IMR-90 (cell line): Measurements from ENCODE around the gene VIT. TPM values are rescaled to one million over a fixed set of nuclear protein-coding genes. Genes with fewer than 3 reads are reported as not detected.
"Not testable (repeated sequence)": the region's sequence is repeated elsewhere in the genome, so short reads cannot be mapped to it uniquely, and the experiment has no call there.

ENCODE experiments used
- ATAC-seq: fragments of 200-7000 bp; cut with Tn5 transposase; 2 replicates; pipeline ENCODE4 v1.9.1; 2020; ENCODE audit warnings: low read depth, mild to moderate bottlenecking, moderate library complexity
- BruUV-seq: library from RNA; stranded (reverse); fragments of 400-500 nt; replicated peaks from 2 replicates; lab custom pipeline; 2021; lab: Mats Ljungman, UMichigan
- CTCF ChIA-PET: fragments of 300-600 bp; formaldehyde crosslinking; extraction: SDS; loops from one replicate; lab custom pipeline; 2021; ENCODE audit warnings: antibody characterized with exemption; lab: Yijun Ruan, JAX
- POLR2A ChIA-PET: fragments of 300-600 bp; sonication (Branson Sonifier 250); formaldehyde crosslinking; loops from one replicate; lab custom pipeline; 2022; ENCODE audit warnings: antibody characterized with exemption; ENCODE audit not compliant: unreplicated experiment; lab: Charles Lee
- DNase-seq: peaks from one replicate; pipeline ENCODE4 v3.0.0; 2013
- H2AFZ ChIP-seq: replicated peaks from 2 replicates; pipeline ENCODE3; 2013; ENCODE audit warnings: low read length, mild to moderate bottlenecking; ENCODE audit not compliant: poor library complexity
- H2AK5ac ChIP-seq: 2 replicates; pipeline ENCODE4 v1.6.1; 2013; ENCODE audit warnings: low read depth, low read length, inconsistent platforms
- H2AK9ac ChIP-seq: replicated peaks from 2 replicates; pipeline ENCODE3; 2013; ENCODE audit warnings: mild to moderate bottlenecking, low read depth, low read length, moderate library complexity; ENCODE audit not compliant: poor library complexity
- H2BK120ac ChIP-seq: 2 replicates; pipeline ENCODE4 v1.6.1; 2013; ENCODE audit warnings: low read depth, low read length, inconsistent platforms
- H2BK15ac ChIP-seq: 3 replicates; pipeline ENCODE4 v1.6.1; 2013; ENCODE audit warnings: low read depth, low read length, inconsistent platforms
- H2BK20ac ChIP-seq: 2 replicates; pipeline ENCODE4 v1.6.1; 2013; ENCODE audit warnings: low read depth, mild to moderate bottlenecking, inconsistent platforms, low read length, moderate library complexity
- H2BK5ac ChIP-seq: 2 replicates; pipeline ENCODE4 v1.6.1; 2013; ENCODE audit warnings: mild to moderate bottlenecking, low read depth, low read length, inconsistent platforms; ENCODE audit not compliant: poor library complexity, severe bottlenecking
- H3K14ac ChIP-seq: replicated peaks from 2 replicates; pipeline ENCODE4 v1.6.1; 2013; ENCODE audit warnings: low read depth, low read length, inconsistent platforms
- H3K18ac ChIP-seq: 2 replicates; pipeline ENCODE4 v1.6.1; 2013; ENCODE audit warnings: low read depth, low read length, control low read depth
- H3K23ac ChIP-seq: 2 replicates; pipeline ENCODE4 v1.6.1; 2013; ENCODE audit warnings: low read depth, low read length, inconsistent platforms
- H3K27ac ChIP-seq: 2 replicates; pipeline ENCODE4 v1.5.1; 2013; ENCODE audit warnings: mild to moderate bottlenecking, control low read depth, low read length; ENCODE audit not compliant: insufficient read depth
- H3K27me3 ChIP-seq: 2 replicates; pipeline ENCODE4 v1.6.1; 2013; ENCODE audit warnings: low read length; ENCODE audit not compliant: control insufficient read depth, insufficient read depth
- H3K36me3 ChIP-seq: 2 replicates; pipeline ENCODE4 v1.6.1; 2013; ENCODE audit warnings: low read length, mixed read lengths; ENCODE audit not compliant: control insufficient read depth, insufficient read depth
- H3K4ac ChIP-seq: 2 replicates; pipeline ENCODE4 v1.6.1; 2013; ENCODE audit warnings: low read depth, low read length, inconsistent platforms
- H3K4me1 ChIP-seq: 2 replicates; pipeline ENCODE4 v1.6.1; 2013; ENCODE audit warnings: low read length, mixed read lengths; ENCODE audit not compliant: control insufficient read depth, insufficient read depth
- H3K4me2 ChIP-seq: 2 replicates; pipeline ENCODE4 v1.6.1; 2013; ENCODE audit warnings: low read depth, mild to moderate bottlenecking, control low read depth, low read length, moderate library complexity
- H3K4me3 ChIP-seq: 2 replicates; pipeline ENCODE4 v1.5.1; 2013; ENCODE audit warnings: low read depth, mild to moderate bottlenecking, control low read depth, low read length, moderate library complexity; ENCODE audit not compliant: insufficient read depth
- H3K56ac ChIP-seq: 2 replicates; pipeline ENCODE4 v1.6.1; 2013; ENCODE audit warnings: low read length, inconsistent platforms; ENCODE audit not compliant: insufficient read depth; ENCODE audit errors: extremely low read depth
- H3K79me1 ChIP-seq, 2 experiments: 2 replicates each; pipeline ENCODE4 v1.6.1; 2013; ENCODE audit warnings: low read length in 2 of 2, inconsistent platforms in 1 of 2, low read depth in 1 of 2
- H3K9ac ChIP-seq: 2 replicates; pipeline ENCODE4 v1.6.1; 2013; ENCODE audit warnings: low read depth, low read length, control low read depth
- H3K9me1 ChIP-seq: 2 replicates; pipeline ENCODE4 v1.6.1; 2013; ENCODE audit warnings: low read length, inconsistent platforms; ENCODE audit not compliant: insufficient read depth
- H3K9me3 ChIP-seq: 2 replicates; pipeline ENCODE4 v1.6.1; 2013; ENCODE audit warnings: low read length; ENCODE audit not compliant: control insufficient read depth, insufficient read depth
- H4K20me1 ChIP-seq: 2 replicates; pipeline ENCODE4 v1.6.1; 2013; ENCODE audit warnings: low read length, inconsistent platforms; ENCODE audit not compliant: insufficient read depth
- H4K5ac ChIP-seq: 2 replicates; pipeline ENCODE4 v1.6.1; 2013; ENCODE audit warnings: mild to moderate bottlenecking, low read depth, low read length, control low read depth
- H4K8ac ChIP-seq, 2 experiments: 2 replicates each; pipeline ENCODE4 v1.6.1; 2013; ENCODE audit warnings: low read depth in 2 of 2, low read length in 2 of 2, control low read depth in 1 of 2, inconsistent platforms in 1 of 2
- H4K91ac ChIP-seq: 2 replicates; pipeline ENCODE4 v1.6.1; 2013; ENCODE audit warnings: low read depth, low read length, inconsistent platforms; ENCODE audit not compliant: insufficient read depth
- BHLHE40 ChIP-seq: fragments of 150-350 bp; IDR thresholded peaks from 2 replicates; pipeline ENCODE4 v1.6.1; 2016; ENCODE audit warnings: mild to moderate bottlenecking, low read depth, low read length
- CEBPB ChIP-seq: IDR thresholded peaks from 2 replicates; pipeline ENCODE4 v1.6.1; 2012; ENCODE audit warnings: low read depth, low read length, improper control_type of control experiment
- NFE2L2 ChIP-seq: fragments of 150-350 bp; IDR thresholded peaks from 2 replicates; pipeline ENCODE4 v1.6.1; 2016; ENCODE audit warnings: low read depth, mild to moderate bottlenecking, low read length
- RCOR1 ChIP-seq: IDR thresholded peaks from 2 replicates; pipeline ENCODE4 v1.6.1; 2012; ENCODE audit warnings: mild to moderate bottlenecking, low read length, improper control_type of control experiment; ENCODE audit not compliant: insufficient replicate concordance
- USF2 ChIP-seq: fragments of 150-350 bp; IDR thresholded peaks from 2 replicates; pipeline ENCODE4 v1.6.1; 2017; ENCODE audit warnings: mild to moderate bottlenecking, antibody characterized with exemption, low read length, low read depth
- WGBS, 2 experiments: methylation state at CpG; one replicate each; pipeline versions ENCODE4 v1.1.5 to v1.1.7; 2013; ENCODE audit warnings: missing lambda C conversion rate in 2 of 2; ENCODE audit not compliant: insufficient read length in 1 of 2; ENCODE audit errors: extremely low coverage in 2 of 2; 5-methylcytosine and 5-hydroxymethylcytosine counted together
- dilution Hi-C: fragments of 300-500 bp; cut with HindIII; formaldehyde crosslinking; loops from one replicate; pipeline ENCODE4 v1.14.3; 2018; ENCODE audit warnings: low sequenced_read_pairs; ENCODE audit not compliant: unreplicated experiment
- in situ Hi-C: fragments of 300-500 bp; cut with MboI; formaldehyde crosslinking; loops from 3 replicates; pipeline ENCODE4 v1.14.3; 2019; ENCODE audit warnings: low sequenced_read_pairs, inconsistent platforms, mixed read lengths
- intact Hi-C: fragments of 100-400 bp; cut with micrococcal nuclease; formaldehyde crosslinking; loops from 2 replicates; pipeline ENCODE4 v1.10.0; 2022
- polyA plus RNA-seq, 3 experiments: library from polyadenylated mRNA; depleted of rRNA; stranded (reverse); fragments of >200 nt; gene quantifications; 2 replicates each; pipeline ENCODE4 v1.2.3, GENCODE V29; 2012; ENCODE audit warnings: low replicate concordance in 1 of 3
- total RNA-seq: library from RNA; depleted of rRNA; stranded (reverse); fragments of >200 nt; gene quantifications from 2 replicates; pipeline ENCODE4 v1.2.3, GENCODE V29; 2012

Gene VIT
- total and polyA plus RNA-seq, 2 of the 4 experiments (the other 2 are of a cell fraction) = under 0.01 TPM; not detected in 1

- Histone ChIP-seq H3K27ac (no peak overlapping the region), H3K23ac (no peak overlapping the region), H3K56ac (no peak overlapping the region), H2AFZ (no peak overlapping the region), H2BK20ac (no peak overlapping the region), H2AK5ac (no peak overlapping the region), H3K27me3 (peaks cover 7% of the 10 kb centered on the region), H3K4ac (no peak overlapping the region), H2BK15ac (no peak overlapping the region), H3K9me3 (no peaks in the 10 kb centered on the region), H3K9ac (no peak overlapping the region), H3K4me3 (no peak overlapping the region), H3K14ac (no peak overlapping the region), H3K18ac (no peak overlapping the region), H3K4me1 (no peaks in the 10 kb centered on the region), H4K8ac (no peak overlapping the region), H2BK5ac (no peak overlapping the region), H3K9me1 (no peaks in the 10 kb centered on the region), H2AK9ac (no peak overlapping the region), H3K36me3 (no peaks in the 10 kb centered on the region), H4K91ac (no peak overlapping the region), H4K5ac (no peak overlapping the region), H2BK120ac (no peak overlapping the region), H3K4me2 (no peak overlapping the region), H4K20me1 (no peaks in the 10 kb centered on the region), H3K79me1 (no peaks in the 10 kb centered on the region)
- dilution Hi-C loops = no loop called here
- ChIA-PET POLR2A (no interaction called here), CTCF (interaction anchor here (0.6 kb wide), 1 partner anchor 95 kb away, joined by 3 read pairs; no protein-coding TSS in a partner anchor)
- ATAC-seq = no peak
- no TSS peak for BruUV-seq
- DNase-seq = no peak
- TF ChIP-seq USF2 = no peak
- TF ChIP-seq CEBPB = no peak
- no peak for TF ChIP-seq BHLHE40
- TF ChIP-seq RCOR1 = no peak
- no peak for TF ChIP-seq NFE2L2
- in situ Hi-C loops = no loop called here
- 33% methylated on average over 2 of the region's 7 CpGs; no CpG with 5 or more reads in 1 of the 2 experiments for WGBS, 2 experiments
- intact Hi-C loops = no loop called here
These were observed 127.8 kb downstream of the VIT start for GRCh38 chr2:36824273-36824672.

DNA sequence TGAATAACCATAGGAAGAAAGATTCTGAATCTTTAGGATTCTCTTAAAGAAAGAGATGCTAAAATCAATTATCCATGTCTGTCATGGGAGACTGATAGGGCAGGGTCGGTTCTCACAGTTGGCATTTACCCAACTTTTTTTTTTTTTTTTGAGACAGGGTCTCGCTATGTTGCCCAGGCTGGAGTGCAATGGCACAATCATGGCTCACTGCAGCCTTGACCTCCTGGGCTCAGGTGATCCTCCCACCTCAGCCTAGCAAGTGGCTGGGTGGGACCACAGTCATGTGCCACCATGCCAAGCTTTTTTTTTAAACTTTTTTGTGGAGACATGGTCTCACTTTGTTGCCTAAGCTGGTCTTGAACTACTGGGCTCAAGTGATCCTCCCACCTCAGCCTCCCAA, 128.2 kb downstream of the VIT start:
- H3K9me1 ChIP-seq, H2AFZ ChIP-seq, H3K56ac ChIP-seq, H2AK5ac ChIP-seq, H3K14ac ChIP-seq, H4K8ac ChIP-seq, H3K36me3 ChIP-seq, H2BK120ac ChIP-seq, H3K4me1 ChIP-seq, in situ Hi-C loops, H4K20me1 ChIP-seq, H3K4ac ChIP-seq, dilution Hi-C loops, ATAC-seq, H3K79me1 ChIP-seq, H3K27me3 ChIP-seq, H2AK9ac ChIP-seq, intact Hi-C loops, H4K5ac ChIP-seq, H3K4me2 ChIP-seq, DNase-seq, H4K91ac ChIP-seq, H2BK20ac ChIP-seq, BruUV-seq, H2BK15ac ChIP-seq, H3K18ac ChIP-seq, POLR2A ChIA-PET, H3K4me3 ChIP-seq, H3K23ac ChIP-seq, H3K9me3 ChIP-seq, H2BK5ac ChIP-seq, H3K27ac ChIP-seq, H3K9ac ChIP-seq: not testable (repeated sequence)
- 67% methylated on average over 1 of the region's 2 CpGs; no CpG with 5 or more reads in 1 of the 2 experiments for WGBS, 2 experiments
- CTCF ChIA-PET = interaction anchor here (0.6 kb wide), 1 partner anchor 95 kb away, joined by 3 read pairs; no protein-coding TSS in a partner anchor
